Esophagus muscularis mucosa (tissue), 4 donors: ENCODE measurements around the gene GNG13.
A peak's percentile ranks its signal among the peaks of the same experiment; 100 is the strongest.

Experiments used
- CTCF ChIP-seq, 3 experiments: fragments of 200-600 bp in 2 of 3; fragments of 450-650 bp in 1 of 3; sonication (generic) in 2 of 3; IDR thresholded peaks; one replicate each; pipeline ENCODE4 v1.5.1; 2017 to 2019; ENCODE audit warnings: antibody characterized with exemption in 3 of 3, mild to moderate bottlenecking in 2 of 3, moderate library complexity in 1 of 3
- EP300 ChIP-seq: sonication (generic); formaldehyde crosslinking; IDR thresholded peaks from one replicate; pipeline ENCODE4 v1.6.1; 2017; ENCODE audit warnings: antibody characterized with exemption
- POLR2A ChIP-seq: fragments of 450-650 bp; IDR thresholded peaks from one replicate; pipeline ENCODE4 v1.6.1; 2017; ENCODE audit warnings: antibody characterized with exemption, moderate library complexity, mild to moderate bottlenecking, low read depth
- POLR2AphosphoS5 ChIP-seq, 2 donors: sonication (generic); formaldehyde crosslinking; IDR thresholded peaks; one replicate each; pipeline ENCODE4 v1.6.1; 2017; ENCODE audit warnings: antibody characterized with exemption in 2 of 2

GRCh38 chr16:813204-813915 is 12.8 kb upstream of the GNG13 start:
- TF ChIP-seq CTCF (IDR thresholded peaks at IDR 0.05) (peak; percentile 43 to 52 (median 49)), POLR2AphosphoS5 (IDR thresholded peaks at IDR 0.05) (no peak), POLR2A (no peak), EP300 (no peak)
